Endodermal cell (in vitro differentiated cells): ENCODE results near the gene KCNQ1. TPM values are rescaled to one million over a fixed set of nuclear protein-coding genes. Genes with fewer than 3 reads are reported as not detected.

ENCODE experiments used
- DNase-seq: peaks from one replicate; pipeline ENCODE4 v3.0.0-alpha.2; 2017
- H3K27ac ChIP-seq: 2 replicates; pipeline ENCODE4 v1.5.1; 2013; ENCODE audit warnings: mild to moderate bottlenecking, low read depth, low read length, moderate library complexity
- H3K27me3 ChIP-seq: 2 replicates; pipeline ENCODE4 v1.6.1; 2013; ENCODE audit warnings: mild to moderate bottlenecking, low read length, moderate library complexity; ENCODE audit not compliant: insufficient read depth, control insufficient read depth, poor library complexity, severe bottlenecking
- H3K36me3 ChIP-seq: 2 replicates; pipeline ENCODE4 v1.7.0; 2013; ENCODE audit warnings: mild to moderate bottlenecking, low read length, moderate library complexity; ENCODE audit not compliant: control insufficient read depth, insufficient read depth
- H3K4me1 ChIP-seq: one replicate; pipeline ENCODE4 v1.7.0; 2013; ENCODE audit warnings: low read length; ENCODE audit not compliant: control insufficient read depth, insufficient read depth
- H3K4me3 ChIP-seq: 2 replicates; pipeline ENCODE4 v1.5.1; 2013; ENCODE audit warnings: mild to moderate bottlenecking, low read length, moderate library complexity
- H3K9ac ChIP-seq: 2 replicates; pipeline ENCODE4 v1.6.1; 2013; ENCODE audit warnings: mild to moderate bottlenecking, low read length, moderate library complexity; ENCODE audit not compliant: poor library complexity, severe bottlenecking; ENCODE audit errors: extremely low read depth
- H3K9me3 ChIP-seq: 2 replicates; pipeline ENCODE4 v1.6.1; 2013; ENCODE audit warnings: mild to moderate bottlenecking, low read length, moderate library complexity; ENCODE audit not compliant: control insufficient read depth
- H3K27ac Mint-ChIP-seq: 2 replicates; pipeline ENCODE4 v1.8.0; 2020; ENCODE audit warnings: mixed read lengths
- H3K27me3 Mint-ChIP-seq: 2 replicates; pipeline ENCODE4 v1.8.0; 2021; ENCODE audit warnings: mild to moderate bottlenecking, mixed read lengths; ENCODE audit not compliant: insufficient read depth
- H3K36me3 Mint-ChIP-seq: 2 replicates; pipeline ENCODE4 v1.8.0; 2020; ENCODE audit warnings: low read depth, mixed read lengths
- H3K4me1 Mint-ChIP-seq: 2 replicates; pipeline ENCODE4 v1.8.0; 2020; ENCODE audit warnings: mixed read lengths
- H3K4me3 Mint-ChIP-seq: 2 replicates; pipeline ENCODE4 v1.8.0; 2020; ENCODE audit warnings: mild to moderate bottlenecking, moderate library complexity, mixed read lengths
- H3K9me3 Mint-ChIP-seq: 2 replicates; pipeline ENCODE4 v1.8.0; 2020; ENCODE audit warnings: mild to moderate bottlenecking, mixed read lengths
- WGBS, 2 experiments: methylation state at CpG; one replicate each; pipeline versions ENCODE4 v1.1.5 to v1.1.7; 2013; ENCODE audit warnings: missing lambda C conversion rate in 2 of 2, mixed read lengths in 1 of 2; ENCODE audit not compliant: insufficient coverage in 1 of 2, insufficient read length in 1 of 2; 5-methylcytosine and 5-hydroxymethylcytosine counted together
- total RNA-seq, 2 donors: library from RNA; stranded (reverse); fragmentation: NEBNext Ultra II Directional in 1 of 2; extraction: Animal tissue kit (Norgen Biotek cat#: 25700) in 1 of 2; gene quantifications; 2 replicates in 1 of 2; 3 replicates in 1 of 2; pipeline ENCODE4 v1.2.1, GENCODE V29; 2021
- TF ChIP-seq, protein P1 (sequence below): fragments of 200-600 bp; sonication (generic); conservative IDR thresholded peaks from 2 replicates; pipeline ENCODE4 v1.5.0; 2021; ENCODE audit warnings: antibody characterized with exemption, mild to moderate bottlenecking

KCNQ1 gene
- total RNA-seq, 2 donors from 2014 or later = 1.8 to 3.5 TPM

DNA sequence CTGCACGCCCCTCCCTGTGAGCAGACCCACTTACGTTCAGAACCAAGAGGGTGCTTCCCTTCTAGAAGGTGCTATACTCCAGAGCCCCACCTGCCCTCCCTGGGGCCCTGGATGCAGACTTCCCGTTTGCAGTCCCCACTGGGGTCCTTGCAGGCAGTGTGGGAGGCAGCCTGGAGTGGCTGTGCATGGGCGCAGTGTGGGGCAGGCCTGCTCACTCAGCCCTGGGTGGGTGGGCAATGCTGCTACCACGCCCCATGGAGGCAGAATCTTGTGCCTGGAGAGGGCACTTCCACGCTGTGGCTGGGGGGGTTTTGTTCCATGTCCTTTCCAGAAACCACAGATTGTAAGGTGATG lies 138.8 kb downstream of the KCNQ1 start:
- WGBS, 2 experiments = 89 to 94% methylated on average over 3 to 6 of the region's 6 CpGs
- Histone ChIP-seq H3K27ac (no peak overlapping the region), H3K27me3 (peaks cover 20% of the 10 kb centered on the region), H3K9me3 (no peaks in the 10 kb centered on the region), H3K4me3 (no peak overlapping the region), H3K9ac (no peak overlapping the region), H3K4me1 (peaks cover 7% of the 10 kb centered on the region), H3K36me3 (no peaks in the 10 kb centered on the region)
- Mint-ChIP-seq H3K36me3 (no peaks in the 10 kb centered on the region), H3K27ac (no peak overlapping the region), H3K4me3 (no peak overlapping the region), H3K27me3 (peaks cover 57% of the 10 kb centered on the region), H3K9me3 (no peaks in the 10 kb centered on the region), H3K4me1 (peaks cover 6% of the 10 kb centered on the region)
- TF ChIP-seq, protein P1, sequence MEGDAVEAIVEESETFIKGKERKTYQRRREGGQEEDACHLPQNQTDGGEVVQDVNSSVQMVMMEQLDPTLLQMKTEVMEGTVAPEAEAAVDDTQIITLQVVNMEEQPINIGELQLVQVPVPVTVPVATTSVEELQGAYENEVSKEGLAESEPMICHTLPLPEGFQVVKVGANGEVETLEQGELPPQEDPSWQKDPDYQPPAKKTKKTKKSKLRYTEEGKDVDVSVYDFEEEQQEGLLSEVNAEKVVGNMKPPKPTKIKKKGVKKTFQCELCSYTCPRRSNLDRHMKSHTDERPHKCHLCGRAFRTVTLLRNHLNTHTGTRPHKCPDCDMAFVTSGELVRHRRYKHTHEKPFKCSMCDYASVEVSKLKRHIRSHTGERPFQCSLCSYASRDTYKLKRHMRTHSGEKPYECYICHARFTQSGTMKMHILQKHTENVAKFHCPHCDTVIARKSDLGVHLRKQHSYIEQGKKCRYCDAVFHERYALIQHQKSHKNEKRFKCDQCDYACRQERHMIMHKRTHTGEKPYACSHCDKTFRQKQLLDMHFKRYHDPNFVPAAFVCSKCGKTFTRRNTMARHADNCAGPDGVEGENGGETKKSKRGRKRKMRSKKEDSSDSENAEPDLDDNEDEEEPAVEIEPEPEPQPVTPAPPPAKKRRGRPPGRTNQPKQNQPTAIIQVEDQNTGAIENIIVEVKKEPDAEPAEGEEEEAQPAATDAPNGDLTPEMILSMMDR = no peak
- peak; percentile 27 for DNase-seq

DNA sequence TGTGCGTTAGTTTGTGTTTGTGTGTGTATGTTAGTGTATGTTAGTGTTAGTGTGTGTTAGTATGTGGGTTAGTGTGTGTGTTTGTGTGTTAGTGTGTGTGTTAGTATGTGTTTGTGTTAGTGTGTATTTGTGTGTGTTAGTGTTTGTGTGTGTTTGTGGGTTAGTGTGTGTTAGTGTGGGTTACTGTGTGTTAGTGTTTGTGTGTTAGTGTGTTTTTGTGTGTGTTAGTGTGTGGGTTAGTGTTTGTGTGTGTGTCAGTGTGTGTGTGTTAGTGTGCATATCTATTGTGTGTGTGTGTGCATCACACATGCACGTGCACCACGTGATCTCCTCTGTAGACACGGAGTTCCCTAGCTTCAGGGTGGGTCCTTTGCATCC lies 139.6 kb downstream of the KCNQ1 start:
- H3K36me3 Mint-ChIP-seq = no peaks in the 10 kb centered on the region
- peaks cover 20% of the 10 kb centered on the region for H3K27me3 ChIP-seq
- WGBS, 2 experiments = 64 to 73% methylated on average over 3 to 4 of the region's 4 CpGs

DNA sequence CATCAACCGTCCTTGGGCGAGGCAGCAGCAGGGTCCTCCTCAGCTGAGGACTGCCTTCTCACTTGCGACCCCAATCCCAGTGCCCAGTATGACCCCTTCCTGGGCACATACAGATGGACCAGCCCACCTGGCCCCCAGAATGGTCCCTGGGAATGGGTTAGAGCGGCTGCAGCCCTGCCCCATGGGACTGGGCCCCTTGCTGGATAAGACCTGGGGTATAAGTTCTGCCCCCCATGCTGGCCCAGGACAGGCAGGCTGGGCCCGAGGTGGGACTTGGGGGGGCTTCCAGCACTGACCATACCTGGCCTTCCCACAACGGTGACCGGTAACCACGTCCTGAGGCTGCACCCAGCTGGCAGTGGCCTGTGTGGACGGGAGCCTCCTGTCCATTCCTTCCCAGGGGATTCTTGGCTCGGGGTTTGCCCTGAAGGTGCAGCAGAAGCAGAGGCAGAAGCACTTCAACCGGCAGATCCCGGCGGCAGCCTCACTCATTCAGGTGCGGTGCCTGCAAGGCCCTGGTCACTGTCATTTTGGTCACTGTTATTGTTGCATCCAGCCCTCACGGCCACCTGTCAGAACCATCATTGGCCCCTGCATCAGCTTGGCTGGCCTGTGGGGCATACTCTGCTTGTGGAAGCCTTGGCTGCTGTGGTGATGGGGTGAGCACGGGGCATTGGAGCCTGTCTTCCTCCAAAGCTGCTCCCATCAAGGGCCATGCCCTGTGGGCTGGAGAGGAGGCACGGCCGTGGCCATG lies 140.2 kb downstream of the KCNQ1 start:
- no peak overlapping the region for H3K9ac ChIP-seq
- H3K36me3 ChIP-seq = no peaks in the 10 kb centered on the region
- DNase-seq = peak; percentile 32
- H3K27me3 Mint-ChIP-seq = peaks cover 65% of the 10 kb centered on the region
- WGBS, 2 experiments = 90 to 96% methylated on average over 12 to 18 of the region's 18 CpGs
- peaks cover 20% of the 10 kb centered on the region for H3K27me3 ChIP-seq
- no peak overlapping the region for H3K27ac ChIP-seq
- no peaks in the 10 kb centered on the region for H3K4me1 ChIP-seq
- no peaks in the 10 kb centered on the region for H3K4me1 Mint-ChIP-seq
- TF ChIP-seq, protein P1 = no peak
- H3K36me3 Mint-ChIP-seq = no peaks in the 10 kb centered on the region
- H3K9me3 ChIP-seq = no peaks in the 10 kb centered on the region
- no peak overlapping the region for H3K4me3 Mint-ChIP-seq
- no peak overlapping the region for H3K4me3 ChIP-seq
- H3K27ac Mint-ChIP-seq = no peak overlapping the region
- H3K9me3 Mint-ChIP-seq = no peaks in the 10 kb centered on the region

More for the DNA sequence above, 139.6 kb downstream of the KCNQ1 start:
- TF ChIP-seq, protein P1 = no peak
- Mint-ChIP-seq H3K4me3 (no peak overlapping the region), H3K27ac (no peak overlapping the region), H3K27me3 (peaks cover 60% of the 10 kb centered on the region), H3K9me3 (no peaks in the 10 kb centered on the region), H3K4me1 (peaks cover 3% of the 10 kb centered on the region)
- H3K9me3 ChIP-seq = no peaks in the 10 kb centered on the region
- no peak overlapping the region for H3K4me3 ChIP-seq
- H3K9ac ChIP-seq = no peak overlapping the region
- H3K4me1 ChIP-seq = peaks cover 4% of the 10 kb centered on the region
- no peak overlapping the region for H3K27ac ChIP-seq
- no peaks in the 10 kb centered on the region for H3K36me3 ChIP-seq
- no peak for DNase-seq
